Trophoblast cell (in vitro differentiated cells and primary cell): Measurements from ENCODE around the gene SKAP1.

ENCODE experiments used
- DNase-seq, 2 donors: peaks; one replicate each; pipeline ENCODE4 v3.0.0-alpha.2; 2016
- H2AFZ ChIP-seq: 2 replicates; pipeline ENCODE4 v1.6.1; 2013; ENCODE audit warnings: low read length, moderate library complexity, mild to moderate bottlenecking; ENCODE audit not compliant: insufficient read depth, poor library complexity
- H2AK5ac ChIP-seq: 2 replicates; pipeline ENCODE4 v1.6.1; 2013; ENCODE audit warnings: mild to moderate bottlenecking, low read length
- H2BK120ac ChIP-seq: 2 replicates; pipeline ENCODE4 v1.6.1; 2013; ENCODE audit warnings: low read length, mild to moderate bottlenecking, moderate library complexity; ENCODE audit not compliant: insufficient read depth, poor library complexity
- H2BK12ac ChIP-seq: 2 replicates; pipeline ENCODE4 v1.6.1; 2013; ENCODE audit warnings: mild to moderate bottlenecking, low read length, moderate library complexity
- H2BK5ac ChIP-seq: 2 replicates; pipeline ENCODE4 v1.6.1; 2013; ENCODE audit warnings: low read length, low read depth, moderate library complexity, mild to moderate bottlenecking; ENCODE audit not compliant: poor library complexity
- H3K14ac ChIP-seq: 2 replicates; pipeline ENCODE4 v1.6.1; 2013; ENCODE audit warnings: mild to moderate bottlenecking, low read length
- H3K18ac ChIP-seq: 2 replicates; pipeline ENCODE4 v1.6.1; 2013; ENCODE audit warnings: mild to moderate bottlenecking, low read length
- H3K23ac ChIP-seq: 2 replicates; pipeline ENCODE4 v1.6.1; 2013; ENCODE audit warnings: low read length
- H3K27ac ChIP-seq: 2 replicates; pipeline ENCODE4 v1.5.1; 2013; ENCODE audit warnings: low read depth, mild to moderate bottlenecking, inconsistent platforms, low read length, moderate library complexity
- H3K27me3 ChIP-seq: 2 replicates; pipeline ENCODE4 v1.6.1; 2013; ENCODE audit warnings: inconsistent platforms, mild to moderate bottlenecking, low read length, moderate library complexity; ENCODE audit not compliant: insufficient read depth
- H3K36me3 ChIP-seq, 2 experiments: 1 replicate in 1 of 2; 2 replicates in 1 of 2; pipeline ENCODE4 v1.6.1; 2013; ENCODE audit warnings: low read length in 2 of 2, mild to moderate bottlenecking in 2 of 2, moderate library complexity in 1 of 2; ENCODE audit not compliant: insufficient read depth in 2 of 2, control insufficient read depth in 1 of 2
- H3K4ac ChIP-seq: 2 replicates; pipeline ENCODE4 v1.6.1; 2013; ENCODE audit warnings: low read depth, mild to moderate bottlenecking, low read length, moderate library complexity
- H3K4me1 ChIP-seq, 2 experiments: 1 replicate in 1 of 2; 2 replicates in 1 of 2; pipeline ENCODE4 v1.6.1; 2013; ENCODE audit warnings: low read length in 2 of 2, mild to moderate bottlenecking in 2 of 2, moderate library complexity in 1 of 2; ENCODE audit not compliant: insufficient read depth in 2 of 2, control insufficient read depth in 1 of 2
- H3K4me2 ChIP-seq: 2 replicates; pipeline ENCODE4 v1.6.1; 2013; ENCODE audit warnings: inconsistent platforms, mild to moderate bottlenecking, low read length, moderate library complexity
- H3K4me3 ChIP-seq: 2 replicates; pipeline ENCODE4 v1.5.1; 2013; ENCODE audit warnings: mild to moderate bottlenecking, low read depth, low read length, inconsistent platforms
- H3K79me1 ChIP-seq: one replicate; pipeline ENCODE4 v1.6.1; 2013; ENCODE audit warnings: low read length
- H3K79me2 ChIP-seq: 2 replicates; pipeline ENCODE4 v1.6.1; 2013; ENCODE audit warnings: low read length, mild to moderate bottlenecking; ENCODE audit not compliant: control insufficient read depth, insufficient read depth, poor library complexity
- H3K9ac ChIP-seq: 2 replicates; pipeline ENCODE4 v1.6.1; 2013; ENCODE audit warnings: mild to moderate bottlenecking, low read length
- H3K9me3 ChIP-seq: 2 replicates; pipeline ENCODE4 v1.6.1; 2013; ENCODE audit warnings: low read depth, mild to moderate bottlenecking, control low read depth, inconsistent platforms, low read length; ENCODE audit not compliant: insufficient read depth
- H4K12ac ChIP-seq: 2 replicates; pipeline ENCODE4 v1.6.1; 2013; ENCODE audit warnings: low read depth, mild to moderate bottlenecking, low read length, moderate library complexity
- H4K8ac ChIP-seq: 2 replicates; pipeline ENCODE4 v1.6.1; 2013; ENCODE audit warnings: low read depth, mild to moderate bottlenecking, low read length, moderate library complexity
- H4K91ac ChIP-seq: one replicate; pipeline ENCODE4 v1.6.1; 2013; ENCODE audit warnings: low read depth, mild to moderate bottlenecking, low read length, moderate library complexity
- WGBS: extraction: QIAGEN DNeasy Blood & Tissue Kit; methylation state at CpG from one replicate; pipeline ENCODE4 v1.1.7; 2013; ENCODE audit warnings: missing lambda C conversion rate; ENCODE audit not compliant: insufficient read length, insufficient coverage; ENCODE audit errors: extremely low coverage; 5-methylcytosine and 5-hydroxymethylcytosine counted together

The SKAP1 gene

GRCh38 chr17:48297825-48298224, 132.2 kb downstream of the SKAP1 start:
- no peak overlapping the region for H3K23ac ChIP-seq
- no peaks in the 10 kb centered on the region for H3K79me2 ChIP-seq
- H3K27me3 ChIP-seq: no peaks in the 10 kb centered on the region
- no peak for DNase-seq
- no peak overlapping the region for H4K12ac ChIP-seq
- no peaks in the 10 kb centered on the region for H3K4me1 ChIP-seq
- H2AK5ac ChIP-seq: no peak overlapping the region
- H3K4ac ChIP-seq: no peak overlapping the region
- H2BK12ac ChIP-seq: no peak overlapping the region
- no peak overlapping the region for H3K27ac ChIP-seq
- no peaks in the 10 kb centered on the region for H3K79me1 ChIP-seq
- no peak overlapping the region for H3K18ac ChIP-seq
- H3K4me3 ChIP-seq: no peak overlapping the region
- no peaks in the 10 kb centered on the region for H3K9me3 ChIP-seq
- H3K14ac ChIP-seq: no peak overlapping the region
- H2BK5ac ChIP-seq: no peak overlapping the region
- no peak overlapping the region for H4K91ac ChIP-seq
- no peak overlapping the region for H2BK120ac ChIP-seq
- no CpG with 5 or more reads among the region's 4 CpGs for WGBS
- H3K4me2 ChIP-seq: no peak overlapping the region
- no peak overlapping the region for H2AFZ ChIP-seq
- no peak overlapping the region for H3K9ac ChIP-seq
- H4K8ac ChIP-seq: no peak overlapping the region
- no peaks in the 10 kb centered on the region for H3K36me3 ChIP-seq

GRCh38 chr17:48296453-48296852, 133.6 kb downstream of the SKAP1 start:
- Histone ChIP-seq H3K4ac (no peak overlapping the region), H3K79me1 (no peaks in the 10 kb centered on the region), H2AK5ac (no peak overlapping the region), H3K4me2 (no peak overlapping the region), H3K27ac (no peak overlapping the region), H4K91ac (no peak overlapping the region), H3K18ac (no peak overlapping the region), H3K14ac (no peak overlapping the region), H3K23ac (no peak overlapping the region), H4K12ac (no peak overlapping the region), H3K4me3 (no peak overlapping the region), H3K4me1 (no peaks in the 10 kb centered on the region), H2AFZ (no peak overlapping the region), H4K8ac (no peak overlapping the region), H3K27me3 (no peaks in the 10 kb centered on the region), H2BK120ac (no peak overlapping the region), H3K36me3 (no peaks in the 10 kb centered on the region), H2BK12ac (no peak overlapping the region), H2BK5ac (no peak overlapping the region), H3K9me3 (no peaks in the 10 kb centered on the region), H3K79me2 (no peaks in the 10 kb centered on the region), H3K9ac (no peak overlapping the region)
- no CpG with 5 or more reads among the region's 2 CpGs for WGBS
- no peak for DNase-seq

GRCh38 chr17:48295362-48296288, 134.4 kb downstream of the SKAP1 start:
- H3K36me3 ChIP-seq: no peaks in the 10 kb centered on the region

GRCh38 chr17:48294806-48295361, 135.1 kb downstream of the SKAP1 start:
- H3K14ac ChIP-seq: no peak overlapping the region
- no peaks in the 10 kb centered on the region for H3K36me3 ChIP-seq
- no peak overlapping the region for H4K12ac ChIP-seq
- no peak overlapping the region for H2BK12ac ChIP-seq
- DNase-seq: no peak
- no peaks in the 10 kb centered on the region for H3K9me3 ChIP-seq
- H3K4me3 ChIP-seq: no peak overlapping the region
- H3K18ac ChIP-seq: no peak overlapping the region
- H2BK120ac ChIP-seq: no peak overlapping the region
- H3K27me3 ChIP-seq: no peaks in the 10 kb centered on the region
- no peak overlapping the region for H3K4ac ChIP-seq
- H3K4me2 ChIP-seq: no peak overlapping the region
- no peak overlapping the region for H3K9ac ChIP-seq
- no peak overlapping the region for H4K8ac ChIP-seq
- H3K4me1 ChIP-seq: no peaks in the 10 kb centered on the region
- no peaks in the 10 kb centered on the region for H3K79me1 ChIP-seq
- H3K27ac ChIP-seq: no peak overlapping the region
- H2BK5ac ChIP-seq: no peak overlapping the region
- no peak overlapping the region for H2AFZ ChIP-seq
- WGBS: no CpG with 5 or more reads among the region's 3 CpGs
- no peak overlapping the region for H4K91ac ChIP-seq
- H2AK5ac ChIP-seq: no peak overlapping the region
- no peaks in the 10 kb centered on the region for H3K79me2 ChIP-seq
- no peak overlapping the region for H3K23ac ChIP-seq

More at GRCh38 chr17:48295362-48296288, 134.4 kb downstream of the SKAP1 start:
- H3K79me1 ChIP-seq: no peaks in the 10 kb centered on the region
- H3K4me3 ChIP-seq: no peak overlapping the region
- H4K8ac ChIP-seq: no peak overlapping the region
- H3K14ac ChIP-seq: no peak overlapping the region
- H3K4me1 ChIP-seq: no peaks in the 10 kb centered on the region
- no CpG with 5 or more reads among the region's 7 CpGs for WGBS
- H3K4ac ChIP-seq: no peak overlapping the region
- H2AK5ac ChIP-seq: no peak overlapping the region
- peak in 1 of 2 donors; percentile 13 for DNase-seq
- no peak overlapping the region for H3K4me2 ChIP-seq
- H2BK120ac ChIP-seq: no peak overlapping the region
- no peaks in the 10 kb centered on the region for H3K79me2 ChIP-seq
- no peak overlapping the region for H2BK12ac ChIP-seq
- H3K23ac ChIP-seq: no peak overlapping the region
- H3K9me3 ChIP-seq: no peaks in the 10 kb centered on the region
- no peak overlapping the region for H3K9ac ChIP-seq
- H3K18ac ChIP-seq: no peak overlapping the region
- no peak overlapping the region for H4K12ac ChIP-seq
- H2BK5ac ChIP-seq: no peak overlapping the region
- H3K27me3 ChIP-seq: no peaks in the 10 kb centered on the region
- no peak overlapping the region for H3K27ac ChIP-seq
- H2AFZ ChIP-seq: no peak overlapping the region
- H4K91ac ChIP-seq: no peak overlapping the region
